CD4-positive, alpha-beta T cell treated with Interleukin-17A for 1 hour (primary cell): ENCODE data around the gene FAM83F.

Experiments
- DNase-seq: peaks from one replicate; pipeline ENCODE4 v3.0.0-alpha.2; 2020

Gene FAM83F

GRCh38 chr22:40076702-40077645 lies 82.2 kb downstream of the FAM83F start:
- DNase-seq = no peak

- DNase-seq = no peak
Observed at GRCh38 chr22:40077646-40078016, 82.9 kb downstream of the FAM83F start.

- DNase-seq = no peak
Observed at GRCh38 chr22:40081662-40082061, 86.9 kb downstream of the FAM83F start.

GRCh38 chr22:40082184-40082583 lies 87.4 kb downstream of the FAM83F start:
- DNase-seq = no peak

- no peak for DNase-seq
Observed at GRCh38 chr22:40083794-40084193, 89.0 kb downstream of the FAM83F start.

GRCh38 chr22:40084246-40084645 lies 89.5 kb downstream of the FAM83F start:
- DNase-seq = no peak

- DNase-seq = no peak
Observed at GRCh38 chr22:40088818-40089217, 94.1 kb downstream of the FAM83F start.
